ENCODE data around the gene CLDND2. TPM values are rescaled to one million over a fixed set of nuclear protein-coding genes. Genes with fewer than 3 reads are reported as not detected.

CLDND2 gene
- polyA plus RNA-seq, 1 of the 3 experiments (the other 2 are of a cell fraction): 0.26 TPM

DNA sequence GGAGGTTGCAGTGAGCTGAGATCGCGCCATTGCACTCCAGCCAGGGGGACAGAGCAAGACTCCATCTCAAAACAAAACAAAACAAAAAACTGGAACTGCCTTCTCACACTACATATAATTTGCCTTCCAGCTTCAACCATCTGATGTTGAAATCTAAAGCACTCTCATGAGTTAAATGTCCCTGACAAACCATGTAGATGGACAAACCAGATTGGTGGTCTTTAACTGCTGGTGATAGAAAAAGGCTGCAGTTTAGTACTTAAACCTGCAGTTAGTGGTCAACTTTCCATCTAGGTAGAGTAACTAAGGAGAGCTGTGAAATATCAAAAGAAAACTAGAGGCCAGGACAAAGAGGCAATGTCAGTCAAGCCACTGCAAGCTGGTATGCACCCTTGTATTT lies 27.4 kb upstream of the CLDND2 start:
- WGBS (ENCODE audit: low lambda C conversion rate): 100% methylated on average over 2 of the region's 2 CpGs
- Histone ChIP-seq H3K27ac (ENCODE audit: low read depth in 2 of 2, low read length in 1 of 2) (no peak overlapping the region), H3K9me2 (no peaks in the 10 kb centered on the region), H3K79me2 (ENCODE audit: insufficient read depth) (no peaks in the 10 kb centered on the region), H3F3A (replicated peaks; ENCODE audit: insufficient read depth) (no peaks in the 10 kb centered on the region), H3K9ac (no peak overlapping the region), H3K4me3 (ENCODE audit: low read depth in 2 of 2, low read length in 1 of 2) (no peak overlapping the region), H3K9me3 (no peaks in the 10 kb centered on the region), H3K4me1 (ENCODE audit: control insufficient read depth in 1 of 2, insufficient read depth in 2 of 2, low read depth in 1 of 2, low read length in 1 of 2) (peaks cover 8 to 9% of the 10 kb centered on the region in 2 experiments; a peak in 1 of 4 replicates), H2AFZ (ENCODE audit: low read depth) (no peak overlapping the region), H3K4me2 (no peak overlapping the region), H3K36me3 (replicated peaks in 1 of 2; ENCODE audit: control insufficient read depth in 1 of 2, insufficient read depth in 2 of 2, low read length in 1 of 2) (no peaks in the 10 kb centered on the region), H4K20me1 (ENCODE audit: insufficient read depth) (no peaks in the 10 kb centered on the region), H3K27me3 (ENCODE audit: insufficient read depth) (no peaks in the 10 kb centered on the region)
- ChIA-PET POLR2A (no interaction called here), CTCF (interaction anchor here (0.6 to 2.5 kb wide), 3 partner anchors 16 to 57 kb away, joined by 3 to 7 read pairs (median 5); no protein-coding TSS in a partner anchor)
- no peak for TF ChIP-seq NRF1 (IDR thresholded peaks at IDR 0.05; ENCODE audit: low read depth, low read length)
- no peak for TF ChIP-seq GABPA (IDR thresholded peaks at IDR 0.05; ENCODE audit: low read depth)
- no peak for TF ChIP-seq NFIC (IDR thresholded peaks at IDR 0.05; ENCODE audit: borderline replicate concordance)
- TF ChIP-seq ELF1 (IDR thresholded peaks at IDR 0.05): no peak
- no peak for DNase-seq

DNA sequence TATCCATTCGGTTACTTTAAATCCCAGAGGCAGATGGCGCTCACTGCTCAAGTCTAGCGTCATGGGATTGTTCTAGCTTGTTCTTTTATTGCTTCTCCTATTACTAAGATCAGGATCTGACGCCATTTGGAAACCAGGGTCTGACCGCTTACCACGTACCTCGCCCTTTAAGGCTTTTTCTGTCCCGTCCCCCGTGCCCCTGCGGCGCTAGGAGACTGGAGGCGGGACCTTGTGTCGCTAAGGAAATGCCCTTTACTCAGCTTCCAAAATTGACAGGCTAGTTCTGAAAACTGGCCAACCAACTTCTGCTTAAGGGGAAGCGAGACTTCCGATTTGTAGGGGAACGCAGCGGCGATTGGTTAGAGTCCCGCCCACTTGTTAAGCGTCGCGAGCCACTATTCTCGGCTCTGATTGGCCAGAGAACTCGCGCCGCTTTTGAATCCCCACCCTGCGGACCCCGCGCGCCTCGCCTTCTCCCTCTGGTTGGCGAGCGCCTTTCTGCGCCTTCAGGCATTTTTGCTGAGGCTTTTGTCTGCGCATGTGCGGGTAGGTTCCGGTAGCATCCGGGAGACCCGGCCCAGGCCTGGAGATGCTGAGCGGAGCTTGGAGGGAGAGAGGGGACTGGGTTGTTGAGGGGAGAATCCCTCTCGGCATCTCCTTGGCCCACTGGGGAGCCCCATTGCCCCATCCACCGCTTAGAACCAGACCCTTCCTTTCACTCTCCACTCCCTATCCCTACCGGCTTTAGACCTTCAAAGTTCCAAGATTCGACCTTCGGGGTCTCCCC lies 25.4 kb upstream of the CLDND2 start:
- H3K4me3 ChIP-seq (ENCODE audit: low read depth in 2 of 2, low read length in 1 of 2): peak overlapping the region; percentile 54 to 62
- no peaks in the 10 kb centered on the region for H3K79me2 ChIP-seq (ENCODE audit: insufficient read depth)
- no peaks in the 10 kb centered on the region for H3K9me2 ChIP-seq
- H3K36me3 ChIP-seq (replicated peaks in 1 of 2; ENCODE audit: control insufficient read depth in 1 of 2, insufficient read depth in 2 of 2, low read length in 1 of 2): no peaks in the 10 kb centered on the region
- H3K4me1 ChIP-seq (ENCODE audit: control insufficient read depth in 1 of 2, insufficient read depth in 2 of 2, low read depth in 1 of 2, low read length in 1 of 2): peaks cover 8 to 9% of the 10 kb centered on the region in 2 experiments; a peak in 1 of 4 replicates
- H3K9me3 ChIP-seq: no peaks in the 10 kb centered on the region
- CTCF ChIA-PET: interaction anchor here (0.7 to 2.5 kb wide), 9 partner anchors 9 to 120 kb away, joined by 3 to 7 read pairs (median 3); partner anchors contain the start of gene SIGLEC10
- peak overlapping the region; percentile 97 for H2AFZ ChIP-seq (ENCODE audit: low read depth)
- H3K27ac ChIP-seq (ENCODE audit: low read depth in 2 of 2, low read length in 1 of 2): peak overlapping the region; percentile 59 to 84
- H3K9ac ChIP-seq: peak overlapping the region; percentile 72; the same call in 1 of the 2 replicates
- no peaks in the 10 kb centered on the region for H4K20me1 ChIP-seq (ENCODE audit: insufficient read depth)
- WGBS (ENCODE audit: low lambda C conversion rate): 3% methylated on average over 29 of the region's 45 CpGs
- POLR2A ChIA-PET: interaction anchor here (1.8 kb wide), 1 partner anchor 27 kb away, joined by 4 read pairs; no protein-coding TSS in a partner anchor
- no peaks in the 10 kb centered on the region for H3F3A ChIP-seq (replicated peaks; ENCODE audit: insufficient read depth)
- H3K27me3 ChIP-seq (ENCODE audit: insufficient read depth): no peaks in the 10 kb centered on the region
- peak; percentile 92 for DNase-seq
- H3K4me2 ChIP-seq: peak overlapping the region; percentile 90
- TF ChIP-seq NFIC (IDR thresholded peaks at IDR 0.05; ENCODE audit: borderline replicate concordance) (no peak), SMC3 (IDR thresholded peaks at IDR 0.05; ENCODE audit: low read depth, low read length) (no peak), FOSL2 (IDR thresholded peaks at IDR 0.05; ENCODE audit: borderline replicate concordance, low read depth) (no peak), POLR2AphosphoS5 (IDR thresholded peaks at IDR 0.05; ENCODE audit: low read depth, low read length) (peak; percentile 72), EZH2phosphoT487 (IDR thresholded peaks at IDR 0.05; ENCODE audit: borderline replicate concordance, low read depth) (no peak), SIN3A (IDR thresholded peaks at IDR 0.05; ENCODE audit: borderline replicate concordance, low read depth, low read length) (no peak), MXI1 (IDR thresholded peaks at IDR 0.05; ENCODE audit: low read depth, low read length) (peak; percentile 68; the same call in 1 of the 2 replicates), FOXM1 (IDR thresholded peaks at IDR 0.05; ENCODE audit: low read depth) (peak; percentile 50; the same call in 1 of the 2 replicates), GATA2 (CRISPR knock-in tag; IDR thresholded peaks at IDR 0.05) (no peak), ELF1 (IDR thresholded peaks at IDR 0.05) (peak; percentile 75), YY1 (IDR thresholded peaks at IDR 0.05; ENCODE audit: low read depth) (no peak), TCF12 (IDR thresholded peaks at IDR 0.05) (no peak), CHD2 (IDR thresholded peaks at IDR 0.05; ENCODE audit: low read length, partially characterized antibody) (peak; percentile 94), RXRA (IDR thresholded peaks at IDR 0.05; ENCODE audit: borderline replicate concordance, low read depth) (no peak), TEAD4 (IDR thresholded peaks at IDR 0.05; ENCODE audit: borderline replicate concordance, insufficient read depth) (no peak), RFX5 (IDR thresholded peaks at IDR 0.05; ENCODE audit: low read length) (0 out of 2 replicates have a peak, but pooled peaks have one; percentile 40), TAF1 (IDR thresholded peaks at IDR 0.05; ENCODE audit: borderline replicate concordance, low read depth, low read length) (peak; percentile 35; the same call in 1 of the 2 replicates), FOXJ3 (CRISPR knock-in tag; IDR thresholded peaks at IDR 0.05) (no peak)
- TF ChIP-seq, protein P1, sequence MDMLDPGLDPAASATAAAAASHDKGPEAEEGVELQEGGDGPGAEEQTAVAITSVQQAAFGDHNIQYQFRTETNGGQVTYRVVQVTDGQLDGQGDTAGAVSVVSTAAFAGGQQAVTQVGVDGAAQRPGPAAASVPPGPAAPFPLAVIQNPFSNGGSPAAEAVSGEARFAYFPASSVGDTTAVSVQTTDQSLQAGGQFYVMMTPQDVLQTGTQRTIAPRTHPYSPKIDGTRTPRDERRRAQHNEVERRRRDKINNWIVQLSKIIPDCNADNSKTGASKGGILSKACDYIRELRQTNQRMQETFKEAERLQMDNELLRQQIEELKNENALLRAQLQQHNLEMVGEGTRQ (IDR thresholded peaks at IDR 0.05; ENCODE audit: borderline replicate concordance, low read depth, low read length): no peak
- TF ChIP-seq, protein P2, sequence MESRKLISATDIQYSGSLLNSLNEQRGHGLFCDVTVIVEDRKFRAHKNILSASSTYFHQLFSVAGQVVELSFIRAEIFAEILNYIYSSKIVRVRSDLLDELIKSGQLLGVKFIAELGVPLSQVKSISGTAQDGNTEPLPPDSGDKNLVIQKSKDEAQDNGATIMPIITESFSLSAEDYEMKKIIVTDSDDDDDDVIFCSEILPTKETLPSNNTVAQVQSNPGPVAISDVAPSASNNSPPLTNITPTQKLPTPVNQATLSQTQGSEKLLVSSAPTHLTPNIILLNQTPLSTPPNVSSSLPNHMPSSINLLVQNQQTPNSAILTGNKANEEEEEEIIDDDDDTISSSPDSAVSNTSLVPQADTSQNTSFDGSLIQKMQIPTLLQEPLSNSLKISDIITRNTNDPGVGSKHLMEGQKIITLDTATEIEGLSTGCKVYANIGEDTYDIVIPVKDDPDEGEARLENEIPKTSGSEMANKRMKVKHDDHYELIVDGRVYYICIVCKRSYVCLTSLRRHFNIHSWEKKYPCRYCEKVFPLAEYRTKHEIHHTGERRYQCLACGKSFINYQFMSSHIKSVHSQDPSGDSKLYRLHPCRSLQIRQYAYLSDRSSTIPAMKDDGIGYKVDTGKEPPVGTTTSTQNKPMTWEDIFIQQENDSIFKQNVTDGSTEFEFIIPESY (IDR thresholded peaks at IDR 0.05; ENCODE audit: borderline replicate concordance, low read depth): peak; percentile 90
- TF ChIP-seq, protein P3, sequence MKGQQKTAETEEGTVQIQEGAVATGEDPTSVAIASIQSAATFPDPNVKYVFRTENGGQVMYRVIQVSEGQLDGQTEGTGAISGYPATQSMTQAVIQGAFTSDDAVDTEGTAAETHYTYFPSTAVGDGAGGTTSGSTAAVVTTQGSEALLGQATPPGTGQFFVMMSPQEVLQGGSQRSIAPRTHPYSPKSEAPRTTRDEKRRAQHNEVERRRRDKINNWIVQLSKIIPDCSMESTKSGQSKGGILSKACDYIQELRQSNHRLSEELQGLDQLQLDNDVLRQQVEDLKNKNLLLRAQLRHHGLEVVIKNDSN (IDR thresholded peaks at IDR 0.05; ENCODE audit: borderline replicate concordance, low read depth): no peak
